TTC549 (cell line): ENCODE results near the gene FRMD6.

Source experiments
- FAIRE-seq: peaks from 2 replicates; lab custom pipeline; 2012; peaks lifted over from hg19 to GRCh38; lab: Jason Lieb, UNC

The FRMD6 gene

GRCh38 chr14:51668870-51669269, 17.2 kb downstream of the FRMD6 start:
- no peak for FAIRE-seq

DNA sequence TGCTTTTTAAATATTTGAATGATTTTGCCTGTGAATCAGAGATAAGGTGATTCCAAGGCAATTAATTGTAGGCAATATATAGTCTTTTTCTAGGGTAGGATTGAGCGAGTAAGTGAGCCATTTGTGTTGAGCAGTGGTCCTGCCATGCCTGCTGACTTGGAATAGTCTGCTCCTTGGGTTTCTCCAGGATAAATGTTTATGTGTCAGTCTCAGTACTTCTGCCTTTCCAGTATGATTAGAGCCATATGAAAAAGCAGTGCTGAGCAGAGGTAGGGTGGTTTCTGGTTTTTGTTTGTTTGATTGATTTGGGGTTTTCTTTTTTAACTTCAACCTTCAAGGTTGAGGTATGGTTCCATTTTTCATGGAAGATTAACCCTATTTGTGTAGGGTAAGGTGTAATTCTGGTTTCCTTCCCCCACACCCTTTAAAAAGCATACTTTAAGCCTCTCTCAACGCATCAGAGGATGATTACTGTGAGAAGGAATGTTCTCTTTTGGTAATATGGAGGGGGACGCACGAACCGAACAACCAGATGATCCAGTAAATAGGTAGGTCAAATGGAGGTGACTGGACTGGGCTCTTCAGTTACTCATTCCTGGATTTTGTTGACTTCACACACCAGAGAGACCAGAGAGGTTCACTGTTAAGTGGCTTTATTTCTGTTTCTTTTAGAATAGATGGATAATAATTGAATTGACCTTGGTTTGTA, 22.7 kb downstream of the FRMD6 start:
- FAIRE-seq: no peak

DNA sequence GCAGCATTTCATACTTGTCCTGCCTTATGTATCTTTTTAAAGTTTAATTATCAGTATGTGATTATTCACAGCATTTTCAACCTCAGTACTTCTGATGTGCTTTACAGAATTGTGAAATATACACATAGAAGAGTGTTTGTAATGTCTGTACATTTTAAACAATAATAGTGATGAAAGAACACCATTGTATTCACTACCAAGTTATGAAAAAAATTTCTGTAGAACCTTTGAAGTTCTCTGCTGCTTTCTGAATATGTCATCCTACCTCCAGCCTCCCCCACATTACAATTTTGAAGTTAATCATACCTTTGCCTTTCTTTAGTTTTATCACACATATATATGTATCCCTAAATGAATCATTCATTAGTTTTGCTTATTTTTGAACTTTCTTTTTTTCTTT, 24.8 kb downstream of the FRMD6 start:
- no peak for FAIRE-seq

DNA sequence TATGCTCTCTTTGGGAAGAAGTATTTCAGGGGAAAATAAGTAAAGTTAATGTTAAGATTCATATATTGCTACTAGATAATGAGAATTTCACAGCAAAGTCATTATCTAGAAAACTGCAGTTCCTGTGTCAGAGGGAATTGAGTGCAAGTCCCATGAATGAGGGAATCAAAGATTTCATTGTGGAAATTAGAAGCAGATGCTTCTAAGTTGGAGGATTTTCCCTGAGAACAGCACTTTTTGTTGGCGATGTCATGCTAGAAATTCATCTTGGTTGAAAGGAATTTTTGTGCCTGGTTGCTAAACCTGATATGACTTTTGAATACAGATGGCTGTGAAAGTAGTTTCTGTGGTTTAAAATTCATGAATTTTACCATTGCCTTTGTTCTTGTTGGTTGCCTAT, 25.6 kb downstream of the FRMD6 start:
- no peak for FAIRE-seq

- FAIRE-seq: no peak
These were observed 26.0 kb downstream of the FRMD6 start for GRCh38 chr14:51677738-51678137.

DNA sequence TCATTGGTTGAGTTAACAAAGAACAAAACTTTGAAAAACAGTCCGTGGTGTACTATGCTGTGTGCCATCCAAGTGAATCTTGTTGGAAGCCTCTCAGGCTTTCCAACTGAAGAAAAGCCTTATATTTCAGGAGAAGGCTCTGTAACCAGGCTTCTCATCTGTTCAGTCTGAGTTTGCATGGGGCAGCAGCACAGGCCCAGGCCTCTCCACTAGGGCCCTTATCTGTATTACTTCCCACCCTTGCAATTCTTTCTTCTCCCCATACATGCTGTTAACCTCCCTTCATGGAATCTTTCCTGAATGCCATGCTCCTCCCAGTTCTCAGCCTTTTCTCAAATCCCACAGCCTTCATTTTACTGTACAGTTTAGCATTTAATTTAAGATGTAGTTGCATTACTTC, 28.3 kb downstream of the FRMD6 start:
- FAIRE-seq: no peak

- FAIRE-seq: no peak
These were observed 29.7 kb downstream of the FRMD6 start for GRCh38 chr14:51681411-51681810.

- FAIRE-seq: no peak
These were observed 30.7 kb downstream of the FRMD6 start for GRCh38 chr14:51682411-51682810.

- FAIRE-seq: no peak
These were observed 33.0 kb downstream of the FRMD6 start for GRCh38 chr14:51684760-51685159.

DNA sequence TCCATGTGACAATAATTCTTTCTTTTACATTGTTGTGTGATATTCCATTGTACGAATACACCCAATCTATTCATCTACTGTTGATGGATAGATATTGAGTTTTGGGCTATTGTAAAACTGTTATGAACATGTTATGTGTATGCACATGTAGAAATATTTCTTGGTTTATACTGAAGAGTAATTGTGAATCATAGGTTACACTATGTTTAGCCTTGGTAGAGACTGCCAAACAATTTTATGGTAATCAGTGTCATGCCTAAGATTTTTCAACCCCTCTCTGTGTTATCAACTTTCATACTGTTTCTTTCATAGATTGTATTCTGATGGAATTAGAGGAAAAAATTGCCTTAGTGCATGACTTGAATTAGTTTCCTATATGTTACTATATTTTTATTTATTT, 39.5 kb downstream of the FRMD6 start:
- no peak for FAIRE-seq

- no peak for FAIRE-seq
These were observed 40.9 kb downstream of the FRMD6 start for GRCh38 chr14:51692646-51693045.

DNA sequence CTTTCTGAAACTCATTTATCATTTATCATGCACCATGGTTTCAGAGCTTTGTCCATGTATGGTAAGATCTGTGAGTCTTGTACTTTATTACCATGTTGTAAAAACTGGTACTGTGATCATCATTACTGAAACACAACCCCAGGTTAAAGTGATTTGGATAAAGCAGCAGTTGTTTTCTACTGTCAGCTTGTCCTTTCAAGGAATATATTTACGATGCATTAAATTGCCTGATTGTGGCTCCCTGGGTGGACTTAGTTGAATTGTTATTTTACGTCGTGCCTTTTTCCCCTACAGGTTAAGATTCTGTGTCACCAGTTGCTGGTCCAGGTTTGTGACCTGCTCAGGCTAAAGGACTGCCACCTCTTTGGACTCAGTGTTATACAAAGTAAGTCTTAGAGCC, 46.1 kb downstream of the FRMD6 start:
- FAIRE-seq: no peak

- no peak for FAIRE-seq
These were observed 50.2 kb downstream of the FRMD6 start for GRCh38 chr14:51701951-51702350.

DNA sequence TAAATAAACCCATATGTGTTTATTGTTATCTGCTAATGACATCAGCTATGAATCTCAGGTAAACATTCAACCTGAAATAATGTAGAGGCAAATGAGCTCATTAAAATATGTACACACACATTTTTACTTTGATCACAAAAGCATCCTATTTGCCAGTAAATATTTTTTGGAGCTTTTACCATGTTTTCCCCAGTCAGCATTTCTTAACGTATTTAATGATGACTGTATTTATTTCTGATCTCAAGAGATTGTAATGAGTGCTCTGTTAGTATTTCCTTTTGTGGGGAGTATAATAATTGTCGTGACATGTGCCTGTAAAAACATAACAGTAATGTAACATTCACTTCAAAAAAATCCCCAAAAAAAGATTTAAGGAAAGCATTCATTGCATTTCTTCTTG, 52.1 kb downstream of the FRMD6 start:
- no peak for FAIRE-seq

DNA sequence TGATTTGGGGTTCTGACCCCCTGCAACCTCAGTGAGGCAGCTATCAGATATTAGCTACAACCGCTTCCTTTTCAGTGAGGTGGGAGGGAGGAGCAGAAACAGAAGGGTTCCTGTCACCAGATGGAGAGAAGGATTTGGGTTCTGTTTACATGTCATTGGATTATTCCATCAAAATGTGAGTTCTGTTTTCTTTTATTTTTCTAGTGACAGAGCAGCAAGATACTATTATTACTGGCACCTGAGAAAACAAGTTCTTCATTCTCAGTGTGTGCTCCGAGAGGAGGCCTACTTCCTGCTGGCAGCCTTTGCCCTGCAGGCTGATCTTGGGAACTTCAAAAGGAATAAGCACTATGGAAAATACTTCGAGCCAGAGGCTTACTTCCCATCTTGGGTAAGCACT, 52.8 kb downstream of the FRMD6 start:
- no peak for FAIRE-seq

- FAIRE-seq: no peak
These were observed 55.6 kb downstream of the FRMD6 start for GRCh38 chr14:51707327-51707726.

DNA sequence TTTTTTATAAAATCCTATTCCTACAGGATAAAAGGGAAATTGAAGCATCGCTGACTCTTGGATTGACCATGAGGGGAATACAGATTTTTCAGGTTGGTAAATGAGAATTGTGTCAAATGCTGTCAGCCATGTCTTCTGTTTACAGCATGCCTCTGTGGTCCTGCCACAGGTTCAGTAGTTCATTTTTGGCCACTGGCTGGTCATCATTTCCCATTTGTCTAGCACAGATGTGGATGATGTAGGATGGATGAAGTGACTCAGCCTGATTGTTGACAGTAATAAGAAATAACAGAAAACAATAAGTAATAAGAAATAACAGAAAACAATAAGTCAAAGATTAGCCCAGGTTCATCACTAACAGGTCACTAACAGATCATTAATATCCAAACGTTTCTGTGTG, 59.8 kb downstream of the FRMD6 start:
- no peak for FAIRE-seq

DNA sequence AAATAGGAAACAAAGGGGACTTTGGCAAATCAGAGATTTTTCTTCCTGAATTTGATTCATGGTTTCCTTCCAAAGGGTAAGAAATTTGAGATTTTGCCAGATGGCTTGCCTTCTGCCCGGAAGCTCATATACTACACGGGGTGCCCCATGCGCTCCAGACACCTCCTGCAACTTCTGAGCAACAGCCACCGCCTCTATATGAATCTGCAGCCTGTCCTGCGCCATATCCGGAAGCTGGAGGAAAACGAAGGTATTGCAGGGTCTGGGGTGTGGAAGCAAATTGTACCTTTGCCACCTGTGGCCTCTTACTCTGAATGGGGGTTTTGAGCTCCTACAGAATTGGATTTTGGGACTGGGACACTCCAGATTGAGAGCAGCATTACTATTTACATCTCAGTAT, 63.5 kb downstream of the FRMD6 start:
- FAIRE-seq: no peak

DNA sequence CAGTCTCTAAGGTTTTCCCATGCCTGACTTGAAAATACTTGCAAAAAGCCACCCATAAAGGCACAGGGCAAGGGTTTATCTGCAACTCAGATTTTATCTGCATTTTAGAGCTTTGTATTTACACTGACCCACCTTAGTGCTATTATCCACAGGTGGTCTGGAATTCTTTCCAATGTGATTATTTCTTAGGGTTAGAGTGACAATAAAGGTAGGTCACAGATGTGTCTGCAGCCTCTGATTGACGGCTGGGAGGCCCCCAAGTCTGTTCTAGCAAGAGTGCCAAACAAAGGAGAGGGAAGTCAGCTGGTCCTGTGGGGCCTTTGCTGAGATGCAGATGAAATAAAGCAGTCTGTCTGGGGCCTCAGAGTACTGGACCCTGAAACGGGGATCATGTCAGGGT, 64.0 kb downstream of the FRMD6 start:
- no peak for FAIRE-seq

DNA sequence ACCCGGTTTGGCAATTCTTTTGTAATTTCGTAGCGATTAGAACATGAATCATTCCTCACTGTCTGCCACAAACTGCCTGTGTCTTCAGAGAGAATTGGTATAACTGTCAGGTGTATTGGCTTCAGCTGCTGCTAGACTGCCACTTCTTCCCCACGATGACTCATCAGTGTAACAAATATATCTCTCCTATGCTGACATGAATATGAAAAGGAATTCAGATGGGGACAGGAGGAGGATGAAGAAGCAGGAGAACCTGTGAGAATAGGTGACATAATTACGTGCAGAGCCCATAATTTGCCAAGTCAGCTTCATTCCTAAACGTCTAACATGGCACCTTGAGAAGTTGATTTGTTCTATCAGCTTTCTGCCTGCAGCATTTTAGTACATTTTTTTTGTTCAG, 64.9 kb downstream of the FRMD6 start:
- FAIRE-seq: no peak

DNA sequence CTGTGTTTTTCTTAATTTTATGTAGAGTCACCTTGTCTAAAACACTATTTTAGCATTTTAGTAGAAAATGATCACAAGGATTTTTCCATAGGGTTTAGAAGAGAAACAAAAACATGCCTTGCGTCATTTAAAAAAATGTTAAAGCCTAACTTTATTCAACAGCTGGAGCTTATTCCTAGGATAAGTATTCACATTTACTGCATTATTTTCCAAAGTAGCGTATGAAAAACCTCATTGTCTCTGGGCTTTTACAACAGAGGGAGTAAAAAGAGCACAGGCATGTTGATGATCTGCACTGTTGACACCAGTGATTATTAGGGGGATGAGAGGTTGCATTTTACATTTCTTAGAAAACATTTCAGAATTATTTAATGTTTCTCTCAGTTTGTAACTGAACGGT, 66.1 kb downstream of the FRMD6 start:
- FAIRE-seq: no peak

GRCh38 chr14:51719955-51720354, 68.2 kb downstream of the FRMD6 start:
- FAIRE-seq: no peak

- FAIRE-seq: no peak
These were observed 72.3 kb downstream of the FRMD6 start for GRCh38 chr14:51723990-51724389.

DNA sequence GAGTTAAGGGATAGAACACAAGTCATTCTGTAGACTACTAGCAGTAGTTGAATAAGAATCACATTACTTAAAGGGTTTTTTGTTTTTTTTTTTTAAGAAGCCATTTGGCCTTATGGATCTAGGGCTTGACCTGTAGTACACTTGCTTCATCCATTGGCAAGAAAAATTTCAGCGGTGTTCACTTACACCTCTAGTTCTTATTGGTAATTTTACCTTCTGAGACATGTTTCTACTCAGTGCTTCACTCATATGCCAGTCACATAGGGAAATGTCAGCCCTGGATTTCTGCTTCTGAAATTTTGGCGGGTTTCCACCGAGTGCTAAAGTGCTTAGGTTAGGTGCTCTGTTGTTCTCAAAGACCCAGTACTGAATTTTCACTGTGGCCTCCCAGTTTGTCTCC, 72.9 kb downstream of the FRMD6 start:
- no peak for FAIRE-seq

DNA sequence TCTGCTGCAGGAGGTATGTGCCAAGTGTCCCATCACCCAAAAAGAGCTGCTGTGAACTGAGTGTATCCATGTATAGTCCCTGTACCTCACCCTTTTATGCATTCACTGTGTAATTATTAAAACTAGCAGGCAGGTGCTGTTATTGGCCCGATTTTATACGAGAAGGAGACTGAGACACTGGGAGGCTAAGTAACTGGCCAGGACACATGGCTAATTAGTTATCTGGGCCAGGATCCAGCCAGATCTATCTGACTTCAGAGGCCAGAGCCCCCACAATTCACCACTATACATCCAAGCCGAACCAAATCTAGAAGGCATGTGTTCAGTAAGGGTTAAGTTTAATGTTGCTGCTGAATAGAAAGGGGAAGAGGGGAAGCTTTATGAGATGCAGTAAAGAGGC, 73.4 kb downstream of the FRMD6 start:
- no peak for FAIRE-seq
